ENCODE results near the gene TAPBPL. TPM values are rescaled to one million over a fixed set of nuclear protein-coding genes. Genes with fewer than 3 reads are reported as not detected.
A peak's percentile ranks its signal among the peaks of the same experiment; 100 is the strongest.

Gene TAPBPL
- total and polyA plus RNA-seq, 12 donors, result 7.9 to 57.5 (median 17.0) TPM

DNA sequence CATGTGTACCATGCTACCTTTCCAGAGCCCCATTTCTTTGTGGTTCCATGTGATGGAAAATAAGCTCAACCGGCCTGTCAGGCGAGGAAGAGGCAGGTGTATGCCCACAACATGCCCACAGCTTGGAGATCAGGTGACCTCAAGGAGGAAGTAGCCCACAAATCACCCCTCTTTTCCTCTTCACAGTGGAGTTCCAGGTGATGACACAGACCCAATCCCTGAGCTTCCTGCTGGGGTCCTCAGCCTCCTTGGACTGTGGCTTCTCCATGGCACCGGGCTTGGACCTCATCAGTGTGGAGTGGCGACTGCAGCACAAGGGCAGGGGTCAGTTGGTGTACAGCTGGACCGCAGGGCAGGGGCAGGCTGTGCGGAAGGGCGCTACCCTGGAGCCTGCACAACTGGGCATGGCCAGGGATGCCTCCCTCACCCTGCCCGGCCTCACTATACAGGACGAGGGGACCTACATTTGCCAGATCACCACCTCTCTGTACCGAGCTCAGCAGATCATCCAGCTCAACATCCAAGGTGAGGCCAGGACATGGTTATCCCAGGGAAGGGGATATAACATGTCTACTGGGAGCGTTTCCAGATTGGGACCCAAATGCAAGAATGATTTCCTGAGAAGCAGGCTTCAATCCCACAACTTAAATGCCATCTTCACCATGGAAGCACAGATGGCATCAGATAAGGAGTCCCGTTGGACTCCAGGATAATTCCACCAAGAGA lies 5.5 kb downstream of the TAPBPL start:
- H3K27me3 ChIP-seq, result no peaks in the 10 kb centered on the region
- H3K36me3 ChIP-seq, result peaks cover 0 to 94% (median 54%) of the 10 kb centered on the region in 9 donors
- ATAC-seq (peak in 1 of 8 donors; percentile 7), DNase-seq (no peak)
- H3K9me3 ChIP-seq, result no peaks in the 10 kb centered on the region
- intact Hi-C loops (cut with DNase I), result no loop called here
- H3K4me3 ChIP-seq, result no peak overlapping the region
- peaks cover 4 to 46% (median 24%) of the 10 kb centered on the region in 9 donors for H3K4me1 ChIP-seq
- WGBS, 2 donors, result 90% methylated on average over 12 of the region's 12 CpGs
- H3K27ac ChIP-seq, result no peak overlapping the region
- TF ChIP-seq, protein P1, sequence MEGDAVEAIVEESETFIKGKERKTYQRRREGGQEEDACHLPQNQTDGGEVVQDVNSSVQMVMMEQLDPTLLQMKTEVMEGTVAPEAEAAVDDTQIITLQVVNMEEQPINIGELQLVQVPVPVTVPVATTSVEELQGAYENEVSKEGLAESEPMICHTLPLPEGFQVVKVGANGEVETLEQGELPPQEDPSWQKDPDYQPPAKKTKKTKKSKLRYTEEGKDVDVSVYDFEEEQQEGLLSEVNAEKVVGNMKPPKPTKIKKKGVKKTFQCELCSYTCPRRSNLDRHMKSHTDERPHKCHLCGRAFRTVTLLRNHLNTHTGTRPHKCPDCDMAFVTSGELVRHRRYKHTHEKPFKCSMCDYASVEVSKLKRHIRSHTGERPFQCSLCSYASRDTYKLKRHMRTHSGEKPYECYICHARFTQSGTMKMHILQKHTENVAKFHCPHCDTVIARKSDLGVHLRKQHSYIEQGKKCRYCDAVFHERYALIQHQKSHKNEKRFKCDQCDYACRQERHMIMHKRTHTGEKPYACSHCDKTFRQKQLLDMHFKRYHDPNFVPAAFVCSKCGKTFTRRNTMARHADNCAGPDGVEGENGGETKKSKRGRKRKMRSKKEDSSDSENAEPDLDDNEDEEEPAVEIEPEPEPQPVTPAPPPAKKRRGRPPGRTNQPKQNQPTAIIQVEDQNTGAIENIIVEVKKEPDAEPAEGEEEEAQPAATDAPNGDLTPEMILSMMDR (IDR thresholded peaks at IDR 0.05), result no peak

DNA sequence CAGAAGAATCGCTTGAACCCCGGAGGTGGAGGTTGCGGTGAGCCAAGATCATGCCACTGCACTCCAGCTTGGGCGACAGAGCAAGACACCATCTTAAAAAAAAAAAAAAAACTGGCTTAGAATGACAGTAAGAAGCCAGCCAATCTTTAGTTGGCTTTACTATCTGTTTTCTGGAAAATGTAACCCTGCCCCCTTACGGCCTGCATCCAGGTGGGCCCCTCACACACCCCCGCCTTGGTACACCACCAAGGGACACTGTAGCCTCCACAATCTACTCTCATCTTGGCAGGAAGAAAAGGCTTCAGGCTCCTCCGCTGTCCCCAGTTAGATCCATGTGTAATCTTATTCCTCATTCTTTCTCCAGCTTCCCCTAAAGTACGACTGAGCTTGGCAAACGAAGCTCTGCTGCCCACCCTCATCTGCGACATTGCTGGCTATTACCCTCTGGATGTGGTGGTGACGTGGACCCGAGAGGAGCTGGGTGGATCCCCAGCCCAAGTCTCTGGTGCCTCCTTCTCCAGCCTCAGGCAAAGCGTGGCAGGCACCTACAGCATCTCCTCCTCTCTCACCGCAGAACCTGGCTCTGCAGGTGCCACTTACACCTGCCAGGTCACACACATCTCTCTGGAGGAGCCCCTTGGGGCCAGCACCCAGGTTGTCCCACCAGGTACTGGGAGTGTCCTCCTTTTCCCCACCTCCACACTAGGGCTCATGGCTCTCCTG lies 6.6 kb downstream of the TAPBPL start:
- H3K36me3 ChIP-seq, result peaks cover 0 to 100% (median 64%) of the 10 kb centered on the region in 9 donors
- TF ChIP-seq, protein P1 (IDR thresholded peaks at IDR 0.05), result no peak
- intact Hi-C loops (cut with DNase I), result no loop called here

DNA sequence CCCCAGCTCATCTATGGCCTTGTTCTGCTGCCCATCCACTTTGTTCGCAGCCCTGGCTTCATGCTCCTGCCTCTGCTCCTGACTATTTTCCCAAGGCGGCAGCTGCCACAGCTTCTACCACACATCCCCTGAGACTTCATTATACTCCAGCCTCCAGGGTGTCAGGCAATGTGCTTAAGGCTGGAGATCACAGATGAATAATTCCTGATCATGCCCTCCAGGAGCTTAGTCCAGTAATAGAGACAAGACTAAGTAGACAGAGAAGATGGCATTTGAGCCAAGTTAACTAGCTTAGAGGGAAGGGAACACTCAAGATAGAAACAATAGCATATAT lies 7.1 kb downstream of the TAPBPL start:
- H3K27ac ChIP-seq, result no peak overlapping the region
- peaks cover 0 to 100% (median 68%) of the 10 kb centered on the region in 9 donors for H3K36me3 ChIP-seq
- WGBS, 2 donors, result 93 to 96% methylated on average over 2 of the region's 2 CpGs
- no peaks in the 10 kb centered on the region for H3K9me3 ChIP-seq
- intact Hi-C loops (cut with DNase I), result no loop called here
- no peak for ATAC-seq
- H3K4me3 ChIP-seq, result no peak overlapping the region
- DNase-seq, result no peak
- TF ChIP-seq, protein P1 (IDR thresholded peaks at IDR 0.05), result no peak
- H3K27me3 ChIP-seq, result no peaks in the 10 kb centered on the region
- peaks cover 0 to 48% (median 12%) of the 10 kb centered on the region in 9 donors for H3K4me1 ChIP-seq

More for the DNA sequence above, 6.6 kb downstream of the TAPBPL start:
- H3K27me3 ChIP-seq, result no peaks in the 10 kb centered on the region
- no peak overlapping the region for H3K4me3 ChIP-seq
- peaks cover 0 to 47% (median 15%) of the 10 kb centered on the region in 9 donors for H3K4me1 ChIP-seq
- 93 to 95% methylated on average over 14 of the region's 14 CpGs for WGBS, 2 donors
- no peak for DNase-seq
- no peaks in the 10 kb centered on the region for H3K9me3 ChIP-seq
- ATAC-seq, result no peak
- no peak overlapping the region for H3K27ac ChIP-seq

DNA sequence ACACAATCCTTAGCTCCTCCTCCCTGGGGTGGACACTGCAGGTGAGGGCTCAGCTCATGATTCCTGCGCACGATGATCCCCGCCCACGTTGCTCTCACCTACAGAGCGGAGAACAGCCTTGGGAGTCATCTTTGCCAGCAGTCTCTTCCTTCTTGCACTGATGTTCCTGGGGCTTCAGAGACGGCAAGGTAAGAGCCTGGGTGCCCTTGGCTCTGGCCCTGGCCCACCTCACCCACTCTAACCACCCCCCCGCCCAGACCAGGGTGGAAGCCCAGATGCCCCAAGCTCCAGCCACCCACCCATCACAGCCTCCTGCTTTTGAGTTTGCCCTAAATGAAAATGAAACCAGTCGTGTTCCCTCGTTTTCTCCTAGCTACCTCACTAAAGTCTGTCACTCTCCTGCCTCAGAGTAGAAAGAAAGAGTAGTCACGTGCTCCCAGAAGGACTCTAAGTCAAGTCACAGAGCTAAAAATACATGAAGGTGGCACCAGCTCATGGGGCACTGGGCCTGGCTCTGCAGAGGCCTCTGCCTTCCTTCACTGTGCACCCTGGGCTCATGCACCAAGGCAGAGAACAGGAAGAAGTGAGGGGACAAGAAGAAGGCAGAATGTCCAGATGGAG lies 9.0 kb downstream of the TAPBPL start:
- peak; percentile 30 to 82 (median 70) for ATAC-seq
- intact Hi-C loops (cut with DNase I), result loop anchor here in 8 of 10 donors (5.0 to 10.0 kb wide), 5 partner anchors 34 to 136 kb away; no protein-coding TSS in a partner anchor
- TF ChIP-seq, protein P1 (IDR thresholded peaks at IDR 0.05), result no peak
- Histone ChIP-seq H3K9me3 (no peaks in the 10 kb centered on the region), H3K27me3 (no peaks in the 10 kb centered on the region), H3K4me1 (peaks cover 0 to 65% (median 12%) of the 10 kb centered on the region in 9 donors), H3K4me3 (peak overlapping the region in 1 of 10 donors; percentile 22), H3K27ac (peak overlapping the region in 9 of 10 donors; percentile 39 to 89 (median 56)), H3K36me3 (peaks cover 0 to 98% (median 66%) of the 10 kb centered on the region in 9 donors)
- WGBS, 2 donors, result 68 to 73% methylated on average over 10 of the region's 10 CpGs
- DNase-seq, result no peak

All from heart right ventricle (tissue), 16 donors.